ENCODE measurements around the gene LURAP1L.

DNA sequence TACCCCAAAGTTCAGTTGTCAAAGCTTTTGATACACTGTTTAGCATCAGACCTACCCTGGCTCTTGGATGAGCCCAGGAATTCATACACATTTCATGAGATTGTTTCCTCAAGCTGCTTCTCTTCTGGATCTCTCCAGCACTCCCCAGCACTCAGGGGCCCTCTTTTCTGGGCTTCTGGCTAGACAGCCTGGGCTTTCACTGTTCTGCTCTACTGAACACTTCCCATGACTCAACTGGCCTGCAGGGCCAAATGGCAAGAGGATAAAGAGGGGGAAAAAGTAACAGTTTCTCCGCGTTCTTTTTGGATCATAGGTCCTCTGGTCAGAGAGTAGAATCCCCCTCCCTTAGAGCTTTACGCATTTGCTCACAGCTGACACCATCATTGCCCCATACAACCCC, 20.9 kb upstream of the LURAP1L start:
- TF ChIP-seq, protein P1, sequence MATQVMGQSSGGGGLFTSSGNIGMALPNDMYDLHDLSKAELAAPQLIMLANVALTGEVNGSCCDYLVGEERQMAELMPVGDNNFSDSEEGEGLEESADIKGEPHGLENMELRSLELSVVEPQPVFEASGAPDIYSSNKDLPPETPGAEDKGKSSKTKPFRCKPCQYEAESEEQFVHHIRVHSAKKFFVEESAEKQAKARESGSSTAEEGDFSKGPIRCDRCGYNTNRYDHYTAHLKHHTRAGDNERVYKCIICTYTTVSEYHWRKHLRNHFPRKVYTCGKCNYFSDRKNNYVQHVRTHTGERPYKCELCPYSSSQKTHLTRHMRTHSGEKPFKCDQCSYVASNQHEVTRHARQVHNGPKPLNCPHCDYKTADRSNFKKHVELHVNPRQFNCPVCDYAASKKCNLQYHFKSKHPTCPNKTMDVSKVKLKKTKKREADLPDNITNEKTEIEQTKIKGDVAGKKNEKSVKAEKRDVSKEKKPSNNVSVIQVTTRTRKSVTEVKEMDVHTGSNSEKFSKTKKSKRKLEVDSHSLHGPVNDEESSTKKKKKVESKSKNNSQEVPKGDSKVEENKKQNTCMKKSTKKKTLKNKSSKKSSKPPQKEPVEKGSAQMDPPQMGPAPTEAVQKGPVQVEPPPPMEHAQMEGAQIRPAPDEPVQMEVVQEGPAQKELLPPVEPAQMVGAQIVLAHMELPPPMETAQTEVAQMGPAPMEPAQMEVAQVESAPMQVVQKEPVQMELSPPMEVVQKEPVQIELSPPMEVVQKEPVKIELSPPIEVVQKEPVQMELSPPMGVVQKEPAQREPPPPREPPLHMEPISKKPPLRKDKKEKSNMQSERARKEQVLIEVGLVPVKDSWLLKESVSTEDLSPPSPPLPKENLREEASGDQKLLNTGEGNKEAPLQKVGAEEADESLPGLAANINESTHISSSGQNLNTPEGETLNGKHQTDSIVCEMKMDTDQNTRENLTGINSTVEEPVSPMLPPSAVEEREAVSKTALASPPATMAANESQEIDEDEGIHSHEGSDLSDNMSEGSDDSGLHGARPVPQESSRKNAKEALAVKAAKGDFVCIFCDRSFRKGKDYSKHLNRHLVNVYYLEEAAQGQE (IDR thresholded peaks at IDR 0.05; ENCODE audit: insufficient read depth in 1 of 2, low read depth in 2 of 2, low read length in 2 of 2): no peak
- TF ChIP-seq TAF1 (IDR thresholded peaks at IDR 0.05; ENCODE audit: borderline replicate concordance, insufficient read depth, low read length): no peak
- no peak for TF ChIP-seq SIN3A (IDR thresholded peaks at IDR 0.05; ENCODE audit: borderline replicate concordance, insufficient read depth, low read length)
- no peak for TF ChIP-seq POLR2AphosphoS5 (IDR thresholded peaks at IDR 0.05; ENCODE audit: low read depth, low read length)

Measured in PFSK-1 (cell line).